B cell (primary cell): ENCODE measurements around the gene BMPER. TPM values are rescaled to one million over a fixed set of nuclear protein-coding genes. Genes with fewer than 3 reads are reported as not detected.

ENCODE experiments used
- ATAC-seq: fragments of 200-7000 bp; cut with Tn5 transposase; one replicate; pipeline ENCODE4 v1.10.0; 2021; ENCODE audit warnings: low read depth, mild to moderate bottlenecking, moderate number of reproducible peaks, moderate library complexity
- CTCF ChIA-PET: fragments of 350-600 bp; sonication (Branson Sonifier 250); formaldehyde crosslinking; loops from one replicate; lab custom pipeline; 2021; ENCODE audit warnings: antibody characterized with exemption, inconsistent platforms; lab: Charles Lee
- POLR2A ChIA-PET: fragments of 350-600 bp; sonication (Branson Sonifier 250); formaldehyde crosslinking; loops from one replicate; lab custom pipeline; 2021; ENCODE audit warnings: antibody characterized with exemption; lab: Charles Lee
- DNase-seq: peaks from one replicate; pipeline ENCODE4 v3.0.0; 2013
- H2AFZ ChIP-seq: 2 replicates; pipeline ENCODE4 v1.6.1; 2012; ENCODE audit warnings: mild to moderate bottlenecking, low read depth, low read length; ENCODE audit not compliant: insufficient read depth, poor library complexity, severe bottlenecking
- H3K27ac ChIP-seq, 2 donors: 1 replicate in 1 of 2; 2 replicates in 1 of 2; pipeline ENCODE4 v1.5.1; 2012 to 2013; ENCODE audit warnings: low read length in 2 of 2, mild to moderate bottlenecking in 2 of 2, moderate library complexity in 1 of 2
- H3K27me3 ChIP-seq, 4 experiments: fragments of 200-600 bp in 1 of 4; sonication (generic) in 1 of 4; replicated peaks in 1 of 4; 1 replicate in 2 of 4; 2 replicates in 2 of 4; pipeline versions ENCODE4 v1.6.1 to v1.7.0; 2013 to 2016; ENCODE audit warnings: low read length in 3 of 4, mild to moderate bottlenecking in 2 of 4, mixed read lengths in 1 of 4, moderate library complexity in 1 of 4; ENCODE audit not compliant: insufficient read depth in 4 of 4, control insufficient read depth in 3 of 4; ENCODE audit errors: control extremely low read depth in 1 of 4
- H3K36me3 ChIP-seq, 2 experiments: replicated peaks in 1 of 2; 1 replicate in 1 of 2; 2 replicates in 1 of 2; pipeline versions ENCODE4 v1.6.1 to v1.7.1; 2013; ENCODE audit warnings: low read length in 1 of 2; ENCODE audit not compliant: insufficient read depth in 2 of 2, control insufficient read depth in 1 of 2; ENCODE audit errors: control extremely low read depth in 1 of 2, extremely low read depth in 1 of 2
- H3K4me1 ChIP-seq, 2 donors: fragments of 200-600 bp in 1 of 2; sonication (generic) in 1 of 2; 1 replicate in 1 of 2; 2 replicates in 1 of 2; pipeline versions ENCODE4 v1.5.1 to v1.6.1; 2013 to 2017; ENCODE audit warnings: low read length in 2 of 2; ENCODE audit not compliant: control insufficient read depth in 2 of 2, insufficient read depth in 2 of 2
- H3K4me2 ChIP-seq: replicated peaks from 2 replicates; pipeline ENCODE3; 2012; ENCODE audit warnings: mild to moderate bottlenecking, low read depth, low read length; ENCODE audit not compliant: poor library complexity, severe bottlenecking
- H3K4me3 ChIP-seq, 5 experiments: fragments of 200-600 bp in 1 of 5; sonication (generic) in 1 of 5; 1 replicate in 3 of 5; 2 replicates in 2 of 5; pipeline versions ENCODE4 v1.5.1 to v1.7.0; 2011 to 2016; ENCODE audit warnings: low read length in 4 of 5, mild to moderate bottlenecking in 4 of 5, low read depth in 2 of 5, control low read depth in 1 of 5, moderate library complexity in 1 of 5; ENCODE audit not compliant: insufficient read depth in 1 of 5; ENCODE audit errors: control extremely low read depth in 1 of 5, extremely low read depth in 1 of 5
- H3K79me2 ChIP-seq: fragments of 200-600 bp; sonication (generic); one replicate; pipeline ENCODE4 v1.6.0; 2016; ENCODE audit warnings: low read length; ENCODE audit not compliant: control insufficient read depth, insufficient read depth
- H3K9ac ChIP-seq: fragments of 200-600 bp; sonication (generic); 2 replicates; pipeline ENCODE4 v1.6.1; 2017; ENCODE audit warnings: mild to moderate bottlenecking, low read length, moderate library complexity
- H3K9me3 ChIP-seq, 3 donors: one replicate each; pipeline versions ENCODE4 v1.6.1 to v1.7.1; 2013; ENCODE audit warnings: low read length in 2 of 3; ENCODE audit not compliant: control insufficient read depth in 2 of 3, insufficient read depth in 1 of 3; ENCODE audit errors: control extremely low read depth in 1 of 3
- H4K20me1 ChIP-seq: 2 replicates; pipeline ENCODE4 v1.6.0; 2012; ENCODE audit warnings: mild to moderate bottlenecking, low read length; ENCODE audit not compliant: insufficient read depth, control insufficient read depth, poor library complexity, severe bottlenecking
- H3K27ac Mint-ChIP-seq: one replicate; pipeline ENCODE4 v1.8.0; 2021; ENCODE audit warnings: mixed read lengths
- H3K27me3 Mint-ChIP-seq: one replicate; pipeline ENCODE4 v1.8.0; 2021; ENCODE audit warnings: mixed read lengths
- H3K4me1 Mint-ChIP-seq: one replicate; pipeline ENCODE4 v1.8.0; 2021; ENCODE audit warnings: mixed read lengths
- H3K4me3 Mint-ChIP-seq: one replicate; pipeline ENCODE4 v1.8.0; 2021; ENCODE audit warnings: mixed read lengths
- H3K9me3 Mint-ChIP-seq: one replicate; pipeline ENCODE4 v1.8.0; 2022; ENCODE audit warnings: mixed read lengths; ENCODE audit not compliant: insufficient read depth
- CTCF ChIP-seq: fragments of 200-600 bp; IDR thresholded peaks from one replicate; pipeline ENCODE4 v1.8.0; 2022; ENCODE audit warnings: antibody characterized with exemption, mild to moderate bottlenecking
- EZH2 ChIP-seq: IDR thresholded peaks from 2 replicates; pipeline ENCODE4 v1.6.1; 2012; ENCODE audit warnings: borderline replicate concordance, low read depth, mild to moderate bottlenecking, moderate library complexity, low read length; ENCODE audit not compliant: insufficient read depth, poor library complexity, severe bottlenecking
- WGBS: methylation state at CpG from one replicate; pipeline ENCODE4 v1.1.5; 2013; ENCODE audit warnings: missing lambda C conversion rate; ENCODE audit not compliant: insufficient coverage; 5-methylcytosine and 5-hydroxymethylcytosine counted together
- intact Hi-C: fragments of 100-400 bp; cut with micrococcal nuclease; formaldehyde crosslinking; loops from one replicate; pipeline ENCODE4 v1.10.0; 2022
- polyA plus RNA-seq: library from polyadenylated mRNA; depleted of rRNA; stranded (reverse); fragments of >200 nt; gene quantifications from 2 replicates; pipeline ENCODE4 v1.2.3, GENCODE V29; 2012
- total RNA-seq, 2 donors: library from RNA; stranded (reverse); fragments of 120-200 nt in 1 of 2; gene quantifications; 1 replicate in 1 of 2; 2 replicates in 1 of 2; pipeline versions ENCODE4 v1.2.3 to v1.2.4, GENCODE V29; 2013 to 2022

The BMPER gene
- total and polyA plus RNA-seq, 2 donors (not counting 1 experiment from before 2014, with no cell fraction given): not detected

GRCh38 chr7:34165927-34166550 is 260.7 kb downstream of the BMPER start:
- TF ChIP-seq CTCF (peak; percentile 8), EZH2 (no peak)
- H3K9me3 Mint-ChIP-seq: no peaks in the 10 kb centered on the region
- no peak overlapping the region for H3K4me3 ChIP-seq
- H3K4me1 Mint-ChIP-seq: no peaks in the 10 kb centered on the region
- no peaks in the 10 kb centered on the region for H3K27me3 ChIP-seq
- no peaks in the 10 kb centered on the region for H3K79me2 ChIP-seq
- no peak overlapping the region for H2AFZ ChIP-seq
- H3K9me3 ChIP-seq: peaks cover 0 to 1% (median 0%) of the 10 kb centered on the region in 3 donors
- no peak overlapping the region for H3K9ac ChIP-seq
- H3K27me3 Mint-ChIP-seq: no peaks in the 10 kb centered on the region
- H3K27ac ChIP-seq: no peak overlapping the region
- ATAC-seq (no peak), DNase-seq (no peak)
- no peak overlapping the region for H3K4me2 ChIP-seq
- no peaks in the 10 kb centered on the region for H3K36me3 ChIP-seq
- ChIA-PET CTCF (no interaction called here), POLR2A (no interaction called here)
- intact Hi-C loops: no loop called here
- no peaks in the 10 kb centered on the region for H3K4me1 ChIP-seq
- no peaks in the 10 kb centered on the region for H4K20me1 ChIP-seq
- no CpG with 5 or more reads among the region's 3 CpGs for WGBS
- H3K27ac Mint-ChIP-seq: no peak overlapping the region
- H3K4me3 Mint-ChIP-seq: no peak overlapping the region

- WGBS: 87% methylated on average over 4 of the region's 8 CpGs
- Histone ChIP-seq H2AFZ (no peak overlapping the region), H3K36me3 (no peaks in the 10 kb centered on the region), H3K4me2 (no peak overlapping the region), H3K4me3 (no peak overlapping the region), H3K9me3 (no peaks in the 10 kb centered on the region), H3K4me1 (no peaks in the 10 kb centered on the region), H3K27me3 (no peaks in the 10 kb centered on the region), H3K27ac (no peak overlapping the region), H4K20me1 (no peaks in the 10 kb centered on the region), H3K79me2 (no peaks in the 10 kb centered on the region), H3K9ac (no peak overlapping the region)
- Mint-ChIP-seq H3K27me3 (no peaks in the 10 kb centered on the region), H3K4me3 (no peak overlapping the region), H3K9me3 (no peaks in the 10 kb centered on the region), H3K4me1 (no peaks in the 10 kb centered on the region), H3K27ac (no peak overlapping the region)
- ATAC-seq (no peak), DNase-seq (no peak)
- TF ChIP-seq CTCF: no peak
- TF ChIP-seq EZH2: no peak
- intact Hi-C loops: no loop called here
- POLR2A ChIA-PET: no interaction called here
- CTCF ChIA-PET: no interaction called here
Observed at GRCh38 chr7:34168013-34168412, 262.7 kb downstream of the BMPER start.
